HG03097 (cell line): Measurements from ENCODE around the gene DERA.
"Not testable (repeated sequence)": the region's sequence is repeated elsewhere in the genome, so short reads cannot be mapped to it uniquely, and the experiment has no call there.

ENCODE experiments used
- ATAC-seq: cut with Tn5 transposase; IDR thresholded peaks from one replicate; pipeline ENCODE4 v1.9.1; 2021; ENCODE audit not compliant: unreplicated experiment, low FRiP score

DERA gene

GRCh38 chr12:15997910-15998309, 86.8 kb downstream of the DERA start:
- no peak for ATAC-seq

- ATAC-seq, result no peak
Measured at GRCh38 chr12:16002880-16003279, 91.7 kb downstream of the DERA start.

- ATAC-seq, result no peak
Measured at GRCh38 chr12:16003460-16003859, 92.3 kb downstream of the DERA start.

- no peak for ATAC-seq
Measured at GRCh38 chr12:16006752-16007151, 95.6 kb downstream of the DERA start.

- ATAC-seq, result no peak
Measured at GRCh38 chr12:16008421-16008824, 97.3 kb downstream of the DERA start.

- ATAC-seq, result no peak
Measured at GRCh38 chr12:16012117-16012516, 101.0 kb downstream of the DERA start.

- ATAC-seq, result not testable (repeated sequence)
Measured at GRCh38 chr12:16013722-16014121, 102.6 kb downstream of the DERA start.

- not testable (repeated sequence) for ATAC-seq
Measured at GRCh38 chr12:16014394-16014793, 103.3 kb downstream of the DERA start.

- no peak for ATAC-seq
Measured at GRCh38 chr12:16016748-16017147, 105.6 kb downstream of the DERA start.

GRCh38 chr12:16018306-16018705, 107.2 kb downstream of the DERA start:
- no peak for ATAC-seq

GRCh38 chr12:16019136-16019535, 108.0 kb downstream of the DERA start:
- no peak for ATAC-seq

- no peak for ATAC-seq
Measured at GRCh38 chr12:16020031-16020430, 108.9 kb downstream of the DERA start.

- no peak for ATAC-seq
Measured at GRCh38 chr12:16021026-16021425, 109.9 kb downstream of the DERA start.

GRCh38 chr12:16021676-16022075, 110.5 kb downstream of the DERA start:
- no peak for ATAC-seq

- no peak for ATAC-seq
Measured at GRCh38 chr12:16027002-16027401, 115.9 kb downstream of the DERA start.

GRCh38 chr12:16030744-16031143, 119.6 kb downstream of the DERA start:
- no peak for ATAC-seq

GRCh38 chr12:16034136-16034817, 123.1 kb downstream of the DERA start:
- ATAC-seq, result no peak

GRCh38 chr12:16036073-16036472, 124.9 kb downstream of the DERA start:
- ATAC-seq, result no peak

GRCh38 chr12:16037533-16037932, 126.4 kb downstream of the DERA start:
- ATAC-seq, result no peak

- no peak for ATAC-seq
Measured at GRCh38 chr12:16043480-16043879, 132.3 kb downstream of the DERA start.

- no peak for ATAC-seq
Measured at GRCh38 chr12:16046266-16046665, 135.1 kb downstream of the DERA start.

GRCh38 chr12:16048511-16048910, 137.4 kb downstream of the DERA start:
- ATAC-seq, result no peak

- ATAC-seq, result no peak
Measured at GRCh38 chr12:16056910-16057309, 145.8 kb downstream of the DERA start.
